ENCODE measurements around the gene WDFY1.

DNA sequence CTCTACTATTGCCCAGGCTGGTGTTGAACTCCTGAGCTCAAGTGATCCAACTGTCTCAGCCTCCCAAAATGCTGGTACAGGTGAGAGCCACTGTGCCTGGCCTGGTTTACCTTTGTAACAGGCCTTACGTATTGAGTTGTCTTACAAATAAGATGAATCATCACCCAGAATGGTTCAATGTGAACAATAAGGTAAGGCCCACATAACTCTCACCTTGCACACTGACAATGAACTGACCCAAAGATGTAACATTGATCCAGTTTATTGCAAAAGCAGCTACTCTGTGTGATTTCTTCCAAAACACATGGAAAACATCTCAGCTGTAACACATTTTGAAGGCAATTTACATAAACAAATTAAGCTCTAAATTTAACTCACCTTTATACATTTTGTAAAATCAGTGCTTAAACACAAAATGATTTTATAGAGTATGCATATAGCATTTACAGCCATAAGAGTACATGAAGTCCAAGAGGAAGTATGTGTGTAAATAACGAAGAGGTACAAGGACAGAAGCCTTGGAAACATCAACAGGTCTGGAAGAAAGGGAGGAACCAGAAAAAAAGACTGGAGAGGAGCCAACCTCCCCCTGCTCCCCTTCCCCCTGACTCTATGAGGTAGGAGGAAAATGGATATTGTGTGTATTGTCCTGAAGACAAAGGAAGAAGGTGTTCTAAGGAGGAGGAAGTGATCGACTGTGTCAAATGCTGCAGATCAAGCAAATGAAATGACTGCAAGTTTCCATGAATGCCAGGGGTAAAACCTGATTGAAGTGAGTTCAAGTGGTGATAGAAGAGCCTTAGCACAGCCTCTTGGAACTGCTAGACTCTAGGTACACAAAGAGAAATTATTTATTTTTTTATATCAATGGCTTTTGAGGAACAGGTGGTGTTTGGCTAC lies 5.6 kb upstream of the WDFY1 start:
- TF ChIP-seq, protein P1, sequence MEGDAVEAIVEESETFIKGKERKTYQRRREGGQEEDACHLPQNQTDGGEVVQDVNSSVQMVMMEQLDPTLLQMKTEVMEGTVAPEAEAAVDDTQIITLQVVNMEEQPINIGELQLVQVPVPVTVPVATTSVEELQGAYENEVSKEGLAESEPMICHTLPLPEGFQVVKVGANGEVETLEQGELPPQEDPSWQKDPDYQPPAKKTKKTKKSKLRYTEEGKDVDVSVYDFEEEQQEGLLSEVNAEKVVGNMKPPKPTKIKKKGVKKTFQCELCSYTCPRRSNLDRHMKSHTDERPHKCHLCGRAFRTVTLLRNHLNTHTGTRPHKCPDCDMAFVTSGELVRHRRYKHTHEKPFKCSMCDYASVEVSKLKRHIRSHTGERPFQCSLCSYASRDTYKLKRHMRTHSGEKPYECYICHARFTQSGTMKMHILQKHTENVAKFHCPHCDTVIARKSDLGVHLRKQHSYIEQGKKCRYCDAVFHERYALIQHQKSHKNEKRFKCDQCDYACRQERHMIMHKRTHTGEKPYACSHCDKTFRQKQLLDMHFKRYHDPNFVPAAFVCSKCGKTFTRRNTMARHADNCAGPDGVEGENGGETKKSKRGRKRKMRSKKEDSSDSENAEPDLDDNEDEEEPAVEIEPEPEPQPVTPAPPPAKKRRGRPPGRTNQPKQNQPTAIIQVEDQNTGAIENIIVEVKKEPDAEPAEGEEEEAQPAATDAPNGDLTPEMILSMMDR (conservative IDR thresholded peaks at IDR 0.05; ENCODE audit: low read depth in 2 of 2): no peak
- TF ChIP-seq POLR2AphosphoS5 (IDR thresholded peaks at IDR 0.05; ENCODE audit: low read depth) (no peak), CREB1 (CRISPR knock-in tag; IDR thresholded peaks at IDR 0.05; ENCODE audit: low read depth) (no peak), ZNF331 (CRISPR knock-in tag; IDR thresholded peaks at IDR 0.05; ENCODE audit: low read depth) (no peak), EZH2phosphoT487 (IDR thresholded peaks at IDR 0.05; ENCODE audit: unreplicated experiment) (no peak), ZNF114 (CRISPR knock-in tag; IDR thresholded peaks at IDR 0.05) (no peak), JUNB (IDR thresholded peaks at IDR 0.05; ENCODE audit: unreplicated experiment) (no peak), EZH2 (IDR thresholded peaks at IDR 0.05; ENCODE audit: low read depth, unreplicated experiment) (no peak), NANOG (IDR thresholded peaks at IDR 0.05; ENCODE audit: borderline replicate concordance) (no peak), STAT1 (IDR thresholded peaks at IDR 0.05; ENCODE audit: unreplicated experiment) (no peak)
- TF ChIP-seq, protein P2, sequence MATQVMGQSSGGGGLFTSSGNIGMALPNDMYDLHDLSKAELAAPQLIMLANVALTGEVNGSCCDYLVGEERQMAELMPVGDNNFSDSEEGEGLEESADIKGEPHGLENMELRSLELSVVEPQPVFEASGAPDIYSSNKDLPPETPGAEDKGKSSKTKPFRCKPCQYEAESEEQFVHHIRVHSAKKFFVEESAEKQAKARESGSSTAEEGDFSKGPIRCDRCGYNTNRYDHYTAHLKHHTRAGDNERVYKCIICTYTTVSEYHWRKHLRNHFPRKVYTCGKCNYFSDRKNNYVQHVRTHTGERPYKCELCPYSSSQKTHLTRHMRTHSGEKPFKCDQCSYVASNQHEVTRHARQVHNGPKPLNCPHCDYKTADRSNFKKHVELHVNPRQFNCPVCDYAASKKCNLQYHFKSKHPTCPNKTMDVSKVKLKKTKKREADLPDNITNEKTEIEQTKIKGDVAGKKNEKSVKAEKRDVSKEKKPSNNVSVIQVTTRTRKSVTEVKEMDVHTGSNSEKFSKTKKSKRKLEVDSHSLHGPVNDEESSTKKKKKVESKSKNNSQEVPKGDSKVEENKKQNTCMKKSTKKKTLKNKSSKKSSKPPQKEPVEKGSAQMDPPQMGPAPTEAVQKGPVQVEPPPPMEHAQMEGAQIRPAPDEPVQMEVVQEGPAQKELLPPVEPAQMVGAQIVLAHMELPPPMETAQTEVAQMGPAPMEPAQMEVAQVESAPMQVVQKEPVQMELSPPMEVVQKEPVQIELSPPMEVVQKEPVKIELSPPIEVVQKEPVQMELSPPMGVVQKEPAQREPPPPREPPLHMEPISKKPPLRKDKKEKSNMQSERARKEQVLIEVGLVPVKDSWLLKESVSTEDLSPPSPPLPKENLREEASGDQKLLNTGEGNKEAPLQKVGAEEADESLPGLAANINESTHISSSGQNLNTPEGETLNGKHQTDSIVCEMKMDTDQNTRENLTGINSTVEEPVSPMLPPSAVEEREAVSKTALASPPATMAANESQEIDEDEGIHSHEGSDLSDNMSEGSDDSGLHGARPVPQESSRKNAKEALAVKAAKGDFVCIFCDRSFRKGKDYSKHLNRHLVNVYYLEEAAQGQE (IDR thresholded peaks at IDR 0.05; ENCODE audit: unreplicated experiment): no peak
- TF ChIP-seq, protein P3, sequence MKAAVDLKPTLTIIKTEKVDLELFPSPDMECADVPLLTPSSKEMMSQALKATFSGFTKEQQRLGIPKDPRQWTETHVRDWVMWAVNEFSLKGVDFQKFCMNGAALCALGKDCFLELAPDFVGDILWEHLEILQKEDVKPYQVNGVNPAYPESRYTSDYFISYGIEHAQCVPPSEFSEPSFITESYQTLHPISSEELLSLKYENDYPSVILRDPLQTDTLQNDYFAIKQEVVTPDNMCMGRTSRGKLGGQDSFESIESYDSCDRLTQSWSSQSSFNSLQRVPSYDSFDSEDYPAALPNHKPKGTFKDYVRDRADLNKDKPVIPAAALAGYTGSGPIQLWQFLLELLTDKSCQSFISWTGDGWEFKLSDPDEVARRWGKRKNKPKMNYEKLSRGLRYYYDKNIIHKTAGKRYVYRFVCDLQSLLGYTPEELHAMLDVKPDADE (IDR thresholded peaks at IDR 0.05): no peak
- TF ChIP-seq, protein P4, sequence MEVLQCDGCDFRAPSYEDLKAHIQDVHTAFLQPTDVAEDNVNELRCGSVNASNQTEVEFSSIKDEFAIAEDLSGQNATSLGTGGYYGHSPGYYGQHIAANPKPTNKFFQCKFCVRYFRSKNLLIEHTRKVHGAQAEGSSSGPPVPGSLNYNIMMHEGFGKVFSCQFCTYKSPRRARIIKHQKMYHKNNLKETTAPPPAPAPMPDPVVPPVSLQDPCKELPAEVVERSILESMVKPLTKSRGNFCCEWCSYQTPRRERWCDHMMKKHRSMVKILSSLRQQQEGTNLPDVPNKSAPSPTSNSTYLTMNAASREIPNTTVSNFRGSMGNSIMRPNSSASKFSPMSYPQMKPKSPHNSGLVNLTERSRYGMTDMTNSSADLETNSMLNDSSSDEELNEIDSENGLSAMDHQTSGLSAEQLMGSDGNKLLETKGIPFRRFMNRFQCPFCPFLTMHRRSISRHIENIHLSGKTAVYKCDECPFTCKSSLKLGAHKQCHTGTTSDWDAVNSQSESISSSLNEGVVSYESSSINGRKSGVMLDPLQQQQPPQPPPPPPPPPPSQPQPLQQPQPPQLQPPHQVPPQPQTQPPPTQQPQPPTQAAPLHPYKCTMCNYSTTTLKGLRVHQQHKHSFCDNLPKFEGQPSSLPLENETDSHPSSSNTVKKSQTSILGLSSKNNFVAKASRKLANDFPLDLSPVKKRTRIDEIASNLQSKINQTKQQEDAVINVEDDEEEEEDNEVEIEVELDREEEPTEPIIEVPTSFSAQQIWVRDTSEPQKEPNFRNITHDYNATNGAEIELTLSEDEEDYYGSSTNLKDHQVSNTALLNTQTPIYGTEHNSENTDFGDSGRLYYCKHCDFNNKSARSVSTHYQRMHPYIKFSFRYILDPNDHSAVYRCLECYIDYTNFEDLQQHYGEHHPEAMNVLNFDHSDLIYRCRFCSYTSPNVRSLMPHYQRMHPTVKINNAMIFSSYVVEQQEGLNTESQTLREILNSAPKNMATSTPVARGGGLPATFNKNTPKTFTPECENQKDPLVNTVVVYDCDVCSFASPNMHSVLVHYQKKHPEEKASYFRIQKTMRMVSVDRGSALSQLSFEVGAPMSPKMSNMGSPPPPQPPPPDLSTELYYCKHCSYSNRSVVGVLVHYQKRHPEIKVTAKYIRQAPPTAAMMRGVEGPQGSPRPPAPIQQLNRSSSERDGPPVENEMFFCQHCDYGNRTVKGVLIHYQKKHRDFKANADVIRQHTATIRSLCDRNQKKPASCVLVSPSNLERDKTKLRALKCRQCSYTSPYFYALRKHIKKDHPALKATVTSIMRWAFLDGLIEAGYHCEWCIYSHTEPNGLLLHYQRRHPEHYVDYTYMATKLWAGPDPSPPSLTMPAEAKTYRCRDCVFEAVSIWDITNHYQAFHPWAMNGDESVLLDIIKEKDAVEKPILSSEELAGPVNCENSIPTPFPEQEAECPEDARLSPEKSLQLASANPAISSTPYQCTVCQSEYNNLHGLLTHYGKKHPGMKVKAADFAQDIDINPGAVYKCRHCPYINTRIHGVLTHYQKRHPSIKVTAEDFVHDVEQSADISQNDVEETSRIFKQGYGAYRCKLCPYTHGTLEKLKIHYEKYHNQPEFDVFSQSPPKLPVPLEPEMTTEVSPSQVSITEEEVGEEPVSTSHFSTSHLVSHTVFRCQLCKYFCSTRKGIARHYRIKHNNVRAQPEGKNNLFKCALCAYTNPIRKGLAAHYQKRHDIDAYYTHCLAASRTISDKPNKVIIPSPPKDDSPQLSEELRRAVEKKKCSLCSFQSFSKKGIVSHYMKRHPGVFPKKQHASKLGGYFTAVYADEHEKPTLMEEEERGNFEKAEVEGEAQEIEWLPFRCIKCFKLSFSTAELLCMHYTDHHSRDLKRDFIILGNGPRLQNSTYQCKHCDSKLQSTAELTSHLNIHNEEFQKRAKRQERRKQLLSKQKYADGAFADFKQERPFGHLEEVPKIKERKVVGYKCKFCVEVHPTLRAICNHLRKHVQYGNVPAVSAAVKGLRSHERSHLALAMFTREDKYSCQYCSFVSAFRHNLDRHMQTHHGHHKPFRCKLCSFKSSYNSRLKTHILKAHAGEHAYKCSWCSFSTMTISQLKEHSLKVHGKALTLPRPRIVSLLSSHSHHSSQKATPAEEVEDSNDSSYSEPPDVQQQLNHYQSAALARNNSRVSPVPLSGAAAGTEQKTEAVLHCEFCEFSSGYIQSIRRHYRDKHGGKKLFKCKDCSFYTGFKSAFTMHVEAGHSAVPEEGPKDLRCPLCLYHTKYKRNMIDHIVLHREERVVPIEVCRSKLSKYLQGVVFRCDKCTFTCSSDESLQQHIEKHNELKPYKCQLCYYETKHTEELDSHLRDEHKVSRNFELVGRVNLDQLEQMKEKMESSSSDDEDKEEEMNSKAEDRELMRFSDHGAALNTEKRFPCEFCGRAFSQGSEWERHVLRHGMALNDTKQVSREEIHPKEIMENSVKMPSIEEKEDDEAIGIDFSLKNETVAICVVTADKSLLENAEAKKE (CRISPR knock-in tag; IDR thresholded peaks at IDR 0.05): no peak

Measured in GM23338 (cell line).